ENCODE measurements around the gene LMX1A.

Gene LMX1A

GRCh38 chr1:165235155-165235776, 121.2 kb downstream of the LMX1A start:
- no peak for DNase-seq (ENCODE audit: low read depth in 1 of 2, low spot score in 1 of 2)
- H3K27ac ChIP-seq (replicated peaks) = no peak overlapping the region
- H3K4me3 ChIP-seq (replicated peaks; ENCODE audit: insufficient read depth, low read length) = no peak overlapping the region
- TF ChIP-seq CTCF (IDR thresholded peaks at IDR 0.05; ENCODE audit: insufficient read depth, low read length) (no peak), POLR2AphosphoS5 (IDR thresholded peaks at IDR 0.05; ENCODE audit: low read depth) (no peak), GABPA (IDR thresholded peaks at IDR 0.05; ENCODE audit: low read depth) (no peak), SPI1 (IDR thresholded peaks at IDR 0.05; ENCODE audit: borderline replicate concordance, low read depth) (no peak), REST (IDR thresholded peaks at IDR 0.05; ENCODE audit: insufficient replicate concordance, low read depth) (no peak)
- H3K27me3 ChIP-seq (ENCODE audit: insufficient read depth, poor library complexity, severe bottlenecking) = peaks cover 29% of the 10 kb centered on the region

GRCh38 chr1:165234149-165234548, 122.4 kb downstream of the LMX1A start:
- Histone ChIP-seq H3K27me3 (ENCODE audit: insufficient read depth, poor library complexity, severe bottlenecking) (peaks cover 23% of the 10 kb centered on the region), H3K27ac (replicated peaks) (no peak overlapping the region), H3K4me3 (replicated peaks; ENCODE audit: insufficient read depth, low read length) (no peak overlapping the region)
- no peak for DNase-seq (ENCODE audit: low read depth in 1 of 2, low spot score in 1 of 2)
- TF ChIP-seq GABPA (IDR thresholded peaks at IDR 0.05; ENCODE audit: low read depth) (no peak), POLR2AphosphoS5 (IDR thresholded peaks at IDR 0.05; ENCODE audit: low read depth) (no peak), SPI1 (IDR thresholded peaks at IDR 0.05; ENCODE audit: borderline replicate concordance, low read depth) (no peak), REST (IDR thresholded peaks at IDR 0.05; ENCODE audit: insufficient replicate concordance, low read depth) (no peak), CTCF (IDR thresholded peaks at IDR 0.05; ENCODE audit: insufficient read depth, low read length) (no peak)

GRCh38 chr1:165228676-165229075, 127.8 kb downstream of the LMX1A start:
- Histone ChIP-seq H3K27me3 (ENCODE audit: insufficient read depth, poor library complexity, severe bottlenecking) (no peaks in the 10 kb centered on the region), H3K27ac (replicated peaks) (no peak overlapping the region), H3K4me3 (replicated peaks; ENCODE audit: insufficient read depth, low read length) (no peak overlapping the region)
- no peak for DNase-seq (ENCODE audit: low read depth in 1 of 2, low spot score in 1 of 2)
- TF ChIP-seq SPI1 (IDR thresholded peaks at IDR 0.05; ENCODE audit: borderline replicate concordance, low read depth) = no peak
- TF ChIP-seq POLR2AphosphoS5 (IDR thresholded peaks at IDR 0.05; ENCODE audit: low read depth) = no peak
- peak; percentile 90 for TF ChIP-seq REST (IDR thresholded peaks at IDR 0.05; ENCODE audit: insufficient replicate concordance, low read depth)
- TF ChIP-seq CTCF (IDR thresholded peaks at IDR 0.05; ENCODE audit: insufficient read depth, low read length) = no peak
- TF ChIP-seq GABPA (IDR thresholded peaks at IDR 0.05; ENCODE audit: low read depth) = no peak
